ENCODE measurements around the gene HIPK2. TPM values are rescaled to one million over a fixed set of nuclear protein-coding genes. Genes with fewer than 3 reads are reported as not detected.

Gene HIPK2
- total RNA-seq, 4 donors from 2014 or later = 17.9 to 35.9 (median 22.4) TPM

DNA sequence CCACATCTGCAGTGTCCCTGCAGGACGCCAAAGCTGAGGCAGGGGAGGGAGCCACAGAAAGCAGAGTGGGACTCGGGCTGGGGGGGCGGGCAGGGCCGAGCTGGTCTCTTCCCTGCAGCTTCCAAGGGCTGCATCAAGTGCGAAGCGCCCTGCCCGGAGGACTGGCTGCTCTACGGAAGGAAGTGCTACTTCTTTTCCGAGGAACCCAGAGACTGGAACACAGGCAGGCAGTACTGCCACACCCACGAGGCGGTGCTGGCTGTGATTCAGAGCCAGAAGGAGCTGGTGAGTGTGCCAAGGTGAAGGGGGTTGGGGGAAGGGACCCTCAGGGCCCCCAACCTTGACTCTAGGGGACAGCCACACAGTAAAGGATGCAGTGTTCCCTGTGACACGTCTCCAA, 237.6 kb downstream of the HIPK2 start:
- TF ChIP-seq POLR2AphosphoS5 (IDR thresholded peaks at IDR 0.05) (no peak), EP300 (IDR thresholded peaks at IDR 0.05) (no peak), POLR2A (IDR thresholded peaks at IDR 0.05) (no peak)
- TF ChIP-seq, protein P1, sequence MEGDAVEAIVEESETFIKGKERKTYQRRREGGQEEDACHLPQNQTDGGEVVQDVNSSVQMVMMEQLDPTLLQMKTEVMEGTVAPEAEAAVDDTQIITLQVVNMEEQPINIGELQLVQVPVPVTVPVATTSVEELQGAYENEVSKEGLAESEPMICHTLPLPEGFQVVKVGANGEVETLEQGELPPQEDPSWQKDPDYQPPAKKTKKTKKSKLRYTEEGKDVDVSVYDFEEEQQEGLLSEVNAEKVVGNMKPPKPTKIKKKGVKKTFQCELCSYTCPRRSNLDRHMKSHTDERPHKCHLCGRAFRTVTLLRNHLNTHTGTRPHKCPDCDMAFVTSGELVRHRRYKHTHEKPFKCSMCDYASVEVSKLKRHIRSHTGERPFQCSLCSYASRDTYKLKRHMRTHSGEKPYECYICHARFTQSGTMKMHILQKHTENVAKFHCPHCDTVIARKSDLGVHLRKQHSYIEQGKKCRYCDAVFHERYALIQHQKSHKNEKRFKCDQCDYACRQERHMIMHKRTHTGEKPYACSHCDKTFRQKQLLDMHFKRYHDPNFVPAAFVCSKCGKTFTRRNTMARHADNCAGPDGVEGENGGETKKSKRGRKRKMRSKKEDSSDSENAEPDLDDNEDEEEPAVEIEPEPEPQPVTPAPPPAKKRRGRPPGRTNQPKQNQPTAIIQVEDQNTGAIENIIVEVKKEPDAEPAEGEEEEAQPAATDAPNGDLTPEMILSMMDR (IDR thresholded peaks at IDR 0.05) = no peak
- H3K9me3 ChIP-seq = no peaks in the 10 kb centered on the region
- no peak overlapping the region for H3K27ac ChIP-seq
- 87% methylated on average over 3 of the region's 12 CpGs; no CpG with 5 or more reads in 1 of the 2 donors for WGBS, 2 donors (ENCODE audit: low coverage in 1 of 2)
- H3K36me3 ChIP-seq = no peaks in the 10 kb centered on the region
- peaks cover 0 to 26% (median 4%) of the 10 kb centered on the region in 3 donors for H3K4me1 ChIP-seq
- no peak overlapping the region for H3K4me3 ChIP-seq
- no peaks in the 10 kb centered on the region for H3K27me3 ChIP-seq
- no peak for ATAC-seq

DNA sequence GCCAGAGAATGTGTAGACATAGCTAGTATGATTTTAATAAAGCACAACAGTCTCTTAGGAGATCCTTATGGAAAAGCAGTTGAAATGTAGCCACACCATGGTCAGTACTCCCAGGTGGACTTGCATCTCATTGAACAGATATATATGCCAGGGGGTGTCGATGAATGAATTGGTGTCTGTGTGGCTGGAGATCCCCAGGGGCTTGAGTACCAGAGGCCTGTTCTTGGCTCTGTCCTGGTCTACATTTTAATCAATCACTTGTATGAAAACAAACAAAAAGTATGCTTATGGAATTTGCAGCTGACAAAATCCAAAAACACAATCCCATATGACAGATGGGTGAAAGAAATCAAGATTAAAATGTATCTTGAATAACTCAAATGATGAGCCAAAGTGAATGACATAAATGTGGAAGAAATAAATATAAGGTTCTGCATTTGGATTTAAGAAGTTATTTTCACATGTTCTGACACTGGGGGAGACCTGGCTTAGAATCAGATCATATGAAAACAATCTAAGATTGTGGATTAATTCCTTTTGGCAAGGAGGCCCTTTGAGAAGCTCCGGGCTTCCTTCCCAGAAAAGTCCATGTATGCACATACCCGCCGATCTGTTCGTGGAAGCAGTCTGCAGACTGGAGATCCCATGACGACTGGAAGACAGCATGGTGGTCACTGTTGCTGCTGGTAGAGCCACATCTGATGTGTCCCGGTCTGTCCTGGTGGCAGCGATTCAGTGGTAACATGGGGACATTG, 238.7 kb downstream of the HIPK2 start:
- Histone ChIP-seq H3K4me1 (peaks cover 0 to 26% (median 4%) of the 10 kb centered on the region in 3 donors), H3K4me3 (no peak overlapping the region), H3K27ac (no peak overlapping the region), H3K27me3 (no peaks in the 10 kb centered on the region), H3K9me3 (no peaks in the 10 kb centered on the region), H3K36me3 (no peaks in the 10 kb centered on the region)
- WGBS, 2 donors (ENCODE audit: low coverage in 1 of 2) = 42 to 50% methylated on average over 2 to 4 of the region's 8 CpGs
- no peak for ATAC-seq
- no peak for TF ChIP-seq EP300 (IDR thresholded peaks at IDR 0.05)
- no peak for TF ChIP-seq POLR2A (IDR thresholded peaks at IDR 0.05)
- TF ChIP-seq, protein P1 (IDR thresholded peaks at IDR 0.05) = no peak
- TF ChIP-seq POLR2AphosphoS5 (IDR thresholded peaks at IDR 0.05) = no peak

GRCh38 chr7:139536152-139536551, 241.6 kb downstream of the HIPK2 start:
- ATAC-seq = no peak
- 82 to 89% methylated on average over 6 to 8 of the region's 8 CpGs for WGBS, 2 donors (ENCODE audit: low coverage in 1 of 2)
- TF ChIP-seq, protein P1 (IDR thresholded peaks at IDR 0.05) = no peak
- no peak for TF ChIP-seq POLR2A (IDR thresholded peaks at IDR 0.05)

DNA sequence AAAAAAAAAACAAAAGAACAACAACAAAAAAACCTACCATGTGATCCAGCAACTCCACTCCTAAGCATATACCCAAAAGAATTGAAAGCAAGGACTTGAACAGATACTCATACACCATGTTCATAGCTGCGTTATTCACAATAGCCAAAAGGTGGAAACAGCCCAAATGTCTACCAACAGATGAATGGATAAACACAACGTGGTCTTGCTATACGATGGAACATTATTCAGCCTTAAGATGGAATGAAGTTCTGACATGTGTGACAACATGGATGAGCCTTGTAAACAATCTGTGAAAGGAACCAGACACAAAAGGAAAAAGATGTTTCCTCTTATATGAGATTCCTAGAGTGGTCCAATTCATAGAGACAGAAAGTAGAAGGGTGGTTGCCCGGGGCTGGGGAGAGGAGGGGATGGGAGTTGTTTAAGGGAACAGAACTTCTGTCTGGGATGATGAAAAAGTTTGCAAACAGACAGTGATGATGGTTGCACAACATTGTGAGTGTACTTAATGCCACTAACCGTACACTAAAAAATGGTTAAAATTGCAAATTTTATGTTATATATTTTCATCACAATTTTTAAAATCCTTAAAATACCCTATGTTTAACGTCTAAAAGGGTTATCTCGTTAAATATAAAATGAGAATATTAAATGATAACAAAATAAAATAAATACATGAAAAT, 242.7 kb downstream of the HIPK2 start:
- Histone ChIP-seq H3K36me3 (no peaks in the 10 kb centered on the region), H3K9me3 (no peaks in the 10 kb centered on the region), H3K27ac (no peak overlapping the region), H3K4me3 (no peak overlapping the region), H3K4me1 (peaks cover 0 to 17% (median 4%) of the 10 kb centered on the region in 3 donors), H3K27me3 (no peaks in the 10 kb centered on the region)
- TF ChIP-seq POLR2AphosphoS5 (IDR thresholded peaks at IDR 0.05) = no peak
- no peak for TF ChIP-seq EP300 (IDR thresholded peaks at IDR 0.05)
- TF ChIP-seq, protein P1 (IDR thresholded peaks at IDR 0.05) = no peak
- TF ChIP-seq POLR2A (IDR thresholded peaks at IDR 0.05) = no peak
- WGBS, 2 donors (ENCODE audit: low coverage in 1 of 2) = 63 to 67% methylated on average over 7 of the region's 7 CpGs
- no peak for ATAC-seq

More at GRCh38 chr7:139536152-139536551, 241.6 kb downstream of the HIPK2 start:
- Histone ChIP-seq H3K9me3 (no peaks in the 10 kb centered on the region), H3K4me3 (no peak overlapping the region), H3K27me3 (no peaks in the 10 kb centered on the region), H3K36me3 (no peaks in the 10 kb centered on the region), H3K27ac (no peak overlapping the region), H3K4me1 (peaks cover 0 to 20% (median 4%) of the 10 kb centered on the region in 3 donors)
